Heart left ventricle (tissue), 16 donors: ENCODE measurements around the gene PRM2. TPM values are rescaled to one million over a fixed set of nuclear protein-coding genes. Genes with fewer than 3 reads are reported as not detected.

Source experiments
- ATAC-seq, 4 donors: fragments of 200-7000 bp; cut with Tn5 transposase; one replicate each; pipeline ENCODE4 v1.9.1; 2020 to 2022; ENCODE audit warnings: moderate library complexity in 4 of 4, mild to moderate bottlenecking in 3 of 4, moderate number of reproducible peaks in 1 of 4
- DNase-seq, 5 donors: peaks; one replicate each; pipeline ENCODE4 v3.0.0-alpha.2; 2020
- H3K27ac ChIP-seq, 12 donors: fragments of 200-600 bp; sonication (generic) in 4 of 12; one replicate each; pipeline versions ENCODE4 v1.5.0 to v1.8.0; 2016 to 2022; ENCODE audit warnings: mild to moderate bottlenecking in 2 of 12
- H3K27me3 ChIP-seq, 9 donors: fragments of 200-600 bp; sonication (generic) in 2 of 9; one replicate each; pipeline versions ENCODE4 v1.5.1 to v1.8.0; 2016 to 2022; ENCODE audit warnings: mild to moderate bottlenecking in 3 of 9
- H3K36me3 ChIP-seq, 9 donors: fragments of 200-600 bp; sonication (generic) in 2 of 9; one replicate each; pipeline versions ENCODE4 v1.5.0 to v1.8.0; 2018 to 2022; ENCODE audit warnings: mild to moderate bottlenecking in 2 of 9
- H3K4me1 ChIP-seq, 12 donors: fragments of 200-600 bp; sonication (generic) in 4 of 12; one replicate each; pipeline versions ENCODE4 v1.5.0 to v1.8.0; 2016 to 2022; ENCODE audit warnings: mild to moderate bottlenecking in 3 of 12
- H3K4me3 ChIP-seq, 12 donors: fragments of 200-600 bp; sonication (generic) in 4 of 12; one replicate each; pipeline versions ENCODE4 v1.5.0 to v1.8.0; 2017 to 2022; ENCODE audit warnings: mild to moderate bottlenecking in 9 of 12, moderate library complexity in 4 of 12
- H3K9me3 ChIP-seq, 12 donors: fragments of 200-600 bp; sonication (generic) in 4 of 12; one replicate each; pipeline versions ENCODE4 v1.5.0 to v1.8.0; 2016 to 2022; ENCODE audit warnings: mild to moderate bottlenecking in 1 of 12
- CTCF ChIP-seq, 12 donors: fragments of 200-600 bp; sonication (generic) in 4 of 12; IDR thresholded peaks; one replicate each; pipeline versions ENCODE4 v1.5.0 to v1.8.0; 2018 to 2022; ENCODE audit warnings: antibody characterized with exemption in 12 of 12, mild to moderate bottlenecking in 5 of 12
- POLR2A ChIP-seq, 2 donors: fragments of 450-650 bp; IDR thresholded peaks; one replicate each; pipeline ENCODE4 v1.6.1; 2017; ENCODE audit warnings: antibody characterized with exemption in 2 of 2, mild to moderate bottlenecking in 2 of 2, moderate library complexity in 2 of 2
- WGBS, 4 donors: extraction: QIAGEN DNeasy Blood & Tissue Kit in 2 of 4; methylation state at CpG; one replicate each; pipeline versions ENCODE4 v1.1.5 to v1.1.7; 2013 to 2018; 5-methylcytosine and 5-hydroxymethylcytosine counted together
- intact Hi-C, 10 donors: fragments of 100-400 bp; cut with DNase I; formaldehyde crosslinking; loops; one replicate each; pipeline versions ENCODE4 v1.11.1 to v1.14.2; 2022
- polyA plus RNA-seq, 2 donors: library from polyadenylated mRNA; stranded (reverse); fragments of 200-250 nt; gene quantifications; one replicate each; pipeline ENCODE4 v1.2.3, GENCODE V29; 2013
- total RNA-seq, 9 donors: library from RNA; depleted of rRNA in 2 of 9; stranded (reverse); fragments of >200 nt in 2 of 9; fragmentation: NEBNext Ultra II Directional in 3 of 9; extraction: Animal tissue kit (Norgen Biotek cat#: 25700) in 3 of 9; gene quantifications; one replicate each; pipeline versions ENCODE4 v1.1.0 to v1.2.4, GENCODE V29; 2016 to 2023
- donor health status: ischemic (EF 13 %, LVEDD 7.1; RV severe dilation, severe dysfunction).
- donor health status: healthy with polysubstance abuse.
- donor health status: DM: no; HTN: yes; CAD: no.
- donor health status: DM: no; HTN: no; CAD: no.
- donor health status: ischemic (EF 25% LVEDD 6.9; RV normal size, moderate dysfunction).
- donor health status: ischemic (EF 25% LVEDD 5.7; RV mildly dilated, moderate dysfunction).
- donor health status: healthy.
- donor health status: DM: yes; HTN: yes; CAD: no.
- donor health status: ischemic (EF 35%, LVEDD 5.7; RV mildly dilated, moderate dysfunction).
- donor health status: nonischemic (EF 11% LVEDD 7.7; RV severe dilation, severe dysfunction).
- donor health status: DM: yes; HTN: yes; CAD: no.
- donor health status: PGD.
- donor health status: ischemic (EF 29% LVEDD 5.4; RV normal size, mild dysfunction).
- donor health status: nonischemic (EF 23%, LVEDD 6.1; RV moderate dilation, normal function).

Gene PRM2
- total and polyA plus RNA-seq, 11 donors, result not detected

- peaks cover 0 to 3% (median 0%) of the 10 kb centered on the region in 12 donors for H3K4me1 ChIP-seq
- WGBS, 4 donors, result 87 to 96% (median 91%) methylated on average over 8 of the region's 8 CpGs
- TF ChIP-seq POLR2A (IDR thresholded peaks at IDR 0.05) (no peak), CTCF (IDR thresholded peaks at IDR 0.05) (no peak)
- H3K27me3 ChIP-seq, result no peaks in the 10 kb centered on the region
- H3K27ac ChIP-seq, result no peak overlapping the region
- no peaks in the 10 kb centered on the region for H3K36me3 ChIP-seq
- H3K9me3 ChIP-seq, result no peaks in the 10 kb centered on the region
- ATAC-seq, result no peak
- no peak for DNase-seq
- intact Hi-C loops, result no loop called here
- H3K4me3 ChIP-seq, result no peak overlapping the region
These were observed 42.5 kb upstream of the PRM2 start for GRCh38 chr16:11318817-11319216.

- TF ChIP-seq POLR2A (IDR thresholded peaks at IDR 0.05) (no peak), CTCF (IDR thresholded peaks at IDR 0.05) (no peak)
- no peaks in the 10 kb centered on the region for H3K9me3 ChIP-seq
- DNase-seq (no peak), ATAC-seq (no peak)
- H3K27me3 ChIP-seq, result no peaks in the 10 kb centered on the region
- intact Hi-C loops, result no loop called here
- H3K36me3 ChIP-seq, result no peaks in the 10 kb centered on the region
- no peak overlapping the region for H3K4me3 ChIP-seq
- peaks cover 0 to 22% (median 0%) of the 10 kb centered on the region in 12 donors for H3K4me1 ChIP-seq
- WGBS, 4 donors, result 71 to 76% (median 74%) methylated on average over 22 to 23 of the region's 23 CpGs
- no peak overlapping the region for H3K27ac ChIP-seq
These were observed 40.2 kb upstream of the PRM2 start for GRCh38 chr16:11316331-11317015.

GRCh38 chr16:11315510-11315909 lies 39.2 kb upstream of the PRM2 start:
- TF ChIP-seq CTCF (IDR thresholded peaks at IDR 0.05) (no peak), POLR2A (IDR thresholded peaks at IDR 0.05) (no peak)
- Histone ChIP-seq H3K27me3 (no peaks in the 10 kb centered on the region), H3K36me3 (no peaks in the 10 kb centered on the region), H3K4me3 (no peak overlapping the region), H3K4me1 (peaks cover 0 to 30% (median 0%) of the 10 kb centered on the region in 12 donors), H3K9me3 (no peaks in the 10 kb centered on the region), H3K27ac (no peak overlapping the region)
- no peak for DNase-seq
- 43 to 60% (median 54%) methylated on average over 10 to 13 of the region's 13 CpGs for WGBS, 4 donors
- intact Hi-C loops, result no loop called here
- ATAC-seq, result peak in 1 of 4 donors; percentile 16

- 94 to 96% (median 96%) methylated on average over 7 to 8 of the region's 8 CpGs for WGBS, 4 donors
- DNase-seq (no peak), ATAC-seq (no peak)
- intact Hi-C loops, result no loop called here
- Histone ChIP-seq H3K27me3 (no peaks in the 10 kb centered on the region), H3K27ac (no peak overlapping the region), H3K4me3 (no peak overlapping the region), H3K9me3 (no peaks in the 10 kb centered on the region), H3K4me1 (peaks cover 0 to 40% (median 0%) of the 10 kb centered on the region in 12 donors), H3K36me3 (no peaks in the 10 kb centered on the region)
- TF ChIP-seq POLR2A (IDR thresholded peaks at IDR 0.05) (no peak), CTCF (IDR thresholded peaks at IDR 0.05) (no peak)
These were observed 38.1 kb upstream of the PRM2 start for GRCh38 chr16:11314309-11314894.
